K562 (cell line): ENCODE measurements around the gene MICOS13. TPM values are rescaled to one million over a fixed set of nuclear protein-coding genes. Genes with fewer than 3 reads are reported as not detected.
A peak's percentile ranks its signal among the peaks of the same experiment; 100 is the strongest.

Experiments
- CBX1 ChIP-seq: sonication (generic); IDR thresholded peaks from 2 replicates; pipeline ENCODE4 v1.6.1; 2016; ENCODE audit warnings: antibody characterized with exemption, low read depth, mild to moderate bottlenecking
- EP300 ChIP-seq: IDR thresholded peaks from 2 replicates; pipeline ENCODE4 v1.6.1; 2012; ENCODE audit warnings: low read length, improper control_type of control experiment
- FOS ChIP-seq: IDR thresholded peaks from 3 replicates; pipeline ENCODE4 v1.6.1; 2011; ENCODE audit not compliant: insufficient read length; ENCODE audit errors: extremely low read depth
- GABPB1 ChIP-seq: sonication (generic); formaldehyde crosslinking; IDR thresholded peaks from 2 replicates; pipeline ENCODE4 v1.8.0; 2022; ENCODE audit warnings: mild to moderate bottlenecking, missing genetic modification reagents
- GATA2 ChIP-seq: sonication (generic); formaldehyde crosslinking; IDR thresholded peaks from 2 replicates; pipeline ENCODE4 v1.4.0; 2020; ENCODE audit warnings: mild to moderate bottlenecking, missing genetic modification reagents
- HDAC2 ChIP-seq: fragments of 450-650 bp; IDR thresholded peaks from 2 replicates; pipeline ENCODE4 v1.6.1; 2016; ENCODE audit warnings: mild to moderate bottlenecking
- HMG20A ChIP-seq: fragments of 450-650 bp; formaldehyde crosslinking; conservative IDR thresholded peaks from 2 replicates; pipeline ENCODE4 v1.4.0; 2020; ENCODE audit warnings: mild to moderate bottlenecking, mixed read lengths
- MEF2A ChIP-seq: IDR thresholded peaks from 2 replicates; pipeline ENCODE4 v1.6.1; 2011; ENCODE audit warnings: low read depth, mild to moderate bottlenecking, low read length, moderate library complexity; ENCODE audit not compliant: control insufficient read depth
- NBN ChIP-seq: fragments of 450-650 bp; IDR thresholded peaks from 2 replicates; pipeline ENCODE4 v1.6.1; 2016; ENCODE audit warnings: low read depth, mild to moderate bottlenecking
- NCOA1 ChIP-seq: fragments of 450-650 bp; IDR thresholded peaks from 2 replicates; pipeline ENCODE4 v1.6.1; 2016; ENCODE audit warnings: low read depth
- NEUROD1 ChIP-seq: fragments of 150-350 bp; IDR thresholded peaks from 2 replicates; pipeline ENCODE4 v1.6.1; 2014; ENCODE audit warnings: borderline replicate concordance, low read length, low read depth; ENCODE audit not compliant: partially characterized antibody
- SMARCB1 ChIP-seq: IDR thresholded peaks from 2 replicates; pipeline ENCODE4 v1.6.1; 2011; ENCODE audit warnings: improper control_type of control experiment, low read depth; ENCODE audit not compliant: insufficient read length
- STAG1 ChIP-seq: sonication (generic); formaldehyde crosslinking; IDR thresholded peaks from 2 replicates; pipeline ENCODE4 v1.5.0; 2020; ENCODE audit warnings: missing genetic modification reagents, borderline replicate concordance
- TEAD2 ChIP-seq: fragments of 450-650 bp; IDR thresholded peaks from 2 replicates; pipeline ENCODE4 v1.6.1; 2016; ENCODE audit warnings: missing genetic modification characterization, control low read depth, missing compliant biosample characterization
- ZNF133 ChIP-seq: fragments of 250-450 bp; sonication (Bioruptor Pico); IDR thresholded peaks from 2 replicates; pipeline ENCODE4 v1.4.0; 2020; ENCODE audit warnings: mild to moderate bottlenecking
- ZNF134 ChIP-seq: fragments of 250-450 bp; sonication (Bioruptor Pico); conservative IDR thresholded peaks from 2 replicates; pipeline ENCODE4 v1.4.0; 2020
- ZNF311 ChIP-seq: fragments of 250-450 bp; sonication (Bioruptor Pico); IDR thresholded peaks from 2 replicates; pipeline ENCODE4 v1.4.0; 2020; ENCODE audit warnings: mild to moderate bottlenecking, moderate library complexity
- ZNF445 ChIP-seq: fragments of 250-450 bp; sonication (Bioruptor Pico); IDR thresholded peaks from 2 replicates; pipeline ENCODE4 v1.4.0; 2020; ENCODE audit warnings: low read depth, mild to moderate bottlenecking, moderate library complexity
- ZNF695 ChIP-seq: fragments of 450-650 bp; formaldehyde crosslinking; IDR thresholded peaks from 2 replicates; pipeline ENCODE4 v1.4.0; 2020; ENCODE audit warnings: mild to moderate bottlenecking, moderate library complexity
- ZNF707 ChIP-seq: fragments of 250-450 bp; sonication (Bioruptor Pico); conservative IDR thresholded peaks from 2 replicates; pipeline ENCODE4 v1.8.0; 2022; ENCODE audit warnings: inconsistent platforms, mild to moderate bottlenecking, moderate library complexity
- polyA plus RNA-seq, 8 experiments: library from polyadenylated mRNA; depleted of rRNA in 4 of 8; stranded (reverse) in 5 of 8; unstranded in 3 of 8; fragments of >200 nt; fragmentation: Nextera tagmentation in 2 of 8; fragmentation: Illumina TruSeq in 1 of 8; extraction: Ambion mirVana in 2 of 8; extraction: Trizol in 1 of 8; gene quantifications; 2 replicates each; pipeline versions ENCODE4 v1.2.1 to v1.2.3, GENCODE V29; 2011 to 2014; ENCODE audit warnings: inconsistent platforms in 1 of 8, missing spikeins in 1 of 8
- total RNA-seq, 7 experiments: library from RNA; depleted of rRNA in 6 of 7; stranded (reverse); fragments of >200 nt in 6 of 7; fragmentation: Illumina TruSeq in 2 of 7; extraction: Trizol in 2 of 7; gene quantifications; 2 replicates each; pipeline versions ENCODE4 v1.2.1 to v1.2.3, GENCODE V29; 2011 to 2021; ENCODE audit warnings: low replicate concordance in 1 of 7
- TF ChIP-seq, protein P1 (sequence below): fragments of 250-450 bp; sonication (Bioruptor Pico); IDR thresholded peaks from 2 replicates; pipeline ENCODE4 v1.6.1; 2021; ENCODE audit warnings: mild to moderate bottlenecking
- TF ChIP-seq, protein P2 (sequence below): fragments of 250-450 bp; sonication (Bioruptor Pico); IDR thresholded peaks from 2 replicates; pipeline ENCODE4 v1.8.0; 2021; ENCODE audit warnings: borderline replicate concordance, mild to moderate bottlenecking, moderate library complexity; ENCODE audit not compliant: poor library complexity, severe bottlenecking
- TF ChIP-seq, protein P3 (sequence below): fragments of 450-650 bp; formaldehyde crosslinking; IDR thresholded peaks from 2 replicates; pipeline ENCODE4 v1.4.0; 2022; ENCODE audit warnings: missing genetic modification characterization
- TF ChIP-seq, protein P4 (sequence below): fragments of 450-650 bp; formaldehyde crosslinking; conservative IDR thresholded peaks from 2 replicates; pipeline ENCODE4 v1.4.0; 2022; ENCODE audit warnings: mild to moderate bottlenecking, missing genetic modification characterization
- TF ChIP-seq, protein P5 (sequence below): sonication (generic); formaldehyde crosslinking; IDR thresholded peaks from 2 replicates; pipeline ENCODE4 v1.8.0; 2022; ENCODE audit warnings: missing genetic modification reagents, mild to moderate bottlenecking, borderline replicate concordance

MICOS13 gene
- total and polyA plus RNA-seq, 9 of the 15 experiments (the other 6 are each of a cell fraction or from before 2014, with no cell fraction given) = 15.5 to 220 (median 49.4) TPM

DNA sequence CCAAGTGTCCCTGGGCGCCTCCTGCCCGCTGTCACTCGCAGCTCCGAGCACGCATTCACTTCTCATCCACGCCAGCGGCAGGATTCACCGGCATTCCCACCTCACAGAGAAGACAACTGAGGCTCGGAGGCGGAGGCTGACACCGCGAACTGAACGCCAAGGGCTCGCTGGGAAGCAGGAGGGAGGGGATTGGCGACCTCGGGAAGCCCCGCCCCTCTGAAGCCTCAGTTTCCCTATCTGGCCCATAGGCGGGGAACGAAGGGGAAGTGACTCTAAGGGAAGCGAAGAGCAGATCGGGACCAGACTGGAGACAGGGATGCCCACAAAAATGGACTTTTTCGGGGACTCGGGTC is 256 bp downstream of the MICOS13 start (continued):
- TF ChIP-seq SMARCB1 (no peak), STAG1 (CRISPR knock-in tag) (no peak), NEUROD1 (no peak), ZNF311 (CRISPR knock-in tag) (no peak), GATA2 (CRISPR knock-in tag) (no peak), ZNF134 (CRISPR knock-in tag) (no peak), ZNF707 (CRISPR knock-in tag) (no peak), FOS (no peak), TEAD2 (no peak), NBN (no peak; the same call in 1 of the 2 replicates), MEF2A (no peak), EP300 (no peak), ZNF133 (CRISPR knock-in tag) (no peak), HMG20A (no peak), NCOA1 (no peak), GABPB1 (CRISPR knock-in tag) (no peak), HDAC2 (peak; percentile 83), ZNF695 (CRISPR knock-in tag) (0 out of 2 replicates have a peak, but pooled peaks have one; percentile 55), CBX1 (no peak), ZNF445 (no peak)
- TF ChIP-seq, protein P1, sequence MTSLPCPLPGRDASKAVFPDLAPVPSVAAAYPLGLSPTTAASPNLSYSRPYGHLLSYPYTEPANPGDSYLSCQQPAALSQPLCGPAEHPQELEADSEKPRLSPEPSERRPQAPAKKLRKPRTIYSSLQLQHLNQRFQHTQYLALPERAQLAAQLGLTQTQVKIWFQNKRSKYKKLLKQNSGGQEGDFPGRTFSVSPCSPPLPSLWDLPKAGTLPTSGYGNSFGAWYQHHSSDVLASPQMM (CRISPR knock-in tag) = no peak
- TF ChIP-seq, protein P2, sequence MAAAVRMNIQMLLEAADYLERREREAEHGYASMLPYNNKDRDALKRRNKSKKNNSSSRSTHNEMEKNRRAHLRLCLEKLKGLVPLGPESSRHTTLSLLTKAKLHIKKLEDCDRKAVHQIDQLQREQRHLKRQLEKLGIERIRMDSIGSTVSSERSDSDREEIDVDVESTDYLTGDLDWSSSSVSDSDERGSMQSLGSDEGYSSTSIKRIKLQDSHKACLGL (CRISPR knock-in tag) = no peak
- TF ChIP-seq, protein P3, sequence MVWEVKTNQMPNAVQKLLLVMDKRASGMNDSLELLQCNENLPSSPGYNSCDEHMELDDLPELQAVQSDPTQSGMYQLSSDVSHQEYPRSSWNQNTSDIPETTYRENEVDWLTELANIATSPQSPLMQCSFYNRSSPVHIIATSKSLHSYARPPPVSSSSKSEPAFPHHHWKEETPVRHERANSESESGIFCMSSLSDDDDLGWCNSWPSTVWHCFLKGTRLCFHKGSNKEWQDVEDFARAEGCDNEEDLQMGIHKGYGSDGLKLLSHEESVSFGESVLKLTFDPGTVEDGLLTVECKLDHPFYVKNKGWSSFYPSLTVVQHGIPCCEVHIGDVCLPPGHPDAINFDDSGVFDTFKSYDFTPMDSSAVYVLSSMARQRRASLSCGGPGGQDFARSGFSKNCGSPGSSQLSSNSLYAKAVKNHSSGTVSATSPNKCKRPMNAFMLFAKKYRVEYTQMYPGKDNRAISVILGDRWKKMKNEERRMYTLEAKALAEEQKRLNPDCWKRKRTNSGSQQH = 0 out of 2 replicates have a peak, but pooled peaks have one; percentile 56
- TF ChIP-seq, protein P4, sequence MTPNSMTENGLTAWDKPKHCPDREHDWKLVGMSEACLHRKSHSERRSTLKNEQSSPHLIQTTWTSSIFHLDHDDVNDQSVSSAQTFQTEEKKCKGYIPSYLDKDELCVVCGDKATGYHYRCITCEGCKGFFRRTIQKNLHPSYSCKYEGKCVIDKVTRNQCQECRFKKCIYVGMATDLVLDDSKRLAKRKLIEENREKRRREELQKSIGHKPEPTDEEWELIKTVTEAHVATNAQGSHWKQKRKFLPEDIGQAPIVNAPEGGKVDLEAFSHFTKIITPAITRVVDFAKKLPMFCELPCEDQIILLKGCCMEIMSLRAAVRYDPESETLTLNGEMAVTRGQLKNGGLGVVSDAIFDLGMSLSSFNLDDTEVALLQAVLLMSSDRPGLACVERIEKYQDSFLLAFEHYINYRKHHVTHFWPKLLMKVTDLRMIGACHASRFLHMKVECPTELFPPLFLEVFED (CRISPR knock-in tag) = no peak; the same call in 1 of the 2 replicates
- TF ChIP-seq, protein P5, sequence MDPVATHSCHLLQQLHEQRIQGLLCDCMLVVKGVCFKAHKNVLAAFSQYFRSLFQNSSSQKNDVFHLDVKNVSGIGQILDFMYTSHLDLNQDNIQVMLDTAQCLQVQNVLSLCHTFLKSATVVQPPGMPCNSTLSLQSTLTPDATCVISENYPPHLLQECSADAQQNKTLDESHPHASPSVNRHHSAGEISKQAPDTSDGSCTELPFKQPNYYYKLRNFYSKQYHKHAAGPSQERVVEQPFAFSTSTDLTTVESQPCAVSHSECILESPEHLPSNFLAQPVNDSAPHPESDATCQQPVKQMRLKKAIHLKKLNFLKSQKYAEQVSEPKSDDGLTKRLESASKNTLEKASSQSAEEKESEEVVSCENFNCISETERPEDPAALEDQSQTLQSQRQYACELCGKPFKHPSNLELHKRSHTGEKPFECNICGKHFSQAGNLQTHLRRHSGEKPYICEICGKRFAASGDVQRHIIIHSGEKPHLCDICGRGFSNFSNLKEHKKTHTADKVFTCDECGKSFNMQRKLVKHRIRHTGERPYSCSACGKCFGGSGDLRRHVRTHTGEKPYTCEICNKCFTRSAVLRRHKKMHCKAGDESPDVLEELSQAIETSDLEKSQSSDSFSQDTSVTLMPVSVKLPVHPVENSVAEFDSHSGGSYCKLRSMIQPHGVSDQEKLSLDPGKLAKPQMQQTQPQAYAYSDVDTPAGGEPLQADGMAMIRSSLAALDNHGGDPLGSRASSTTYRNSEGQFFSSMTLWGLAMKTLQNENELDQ (CRISPR knock-in tag) = no peak
